MCF 10A (cell line): ENCODE data around the gene PLEKHM3. TPM values are rescaled to one million over a fixed set of nuclear protein-coding genes. Genes with fewer than 3 reads are reported as not detected.

Experiments used
- BruUV-seq: library from RNA; stranded (reverse); fragments of 400-500 nt; replicated peaks from 2 replicates; lab custom pipeline; 2021; lab: Mats Ljungman, UMichigan
- CTCF ChIA-PET: fragments of 300-600 bp; sonication (Branson Sonifier 250); formaldehyde crosslinking; extraction: SDS; loops from one replicate; lab custom pipeline; 2021; ENCODE audit warnings: antibody characterized with exemption, inconsistent platforms; lab: Yijun Ruan, JAX
- POLR2A ChIA-PET: fragments of 300-600, 350-650 bp; sonication (Branson Sonifier 250); formaldehyde crosslinking; extraction: SDS; loops from one replicate; lab custom pipeline; 2020; ENCODE audit warnings: antibody characterized with exemption, inconsistent platforms; lab: Yijun Ruan, JAX
- DNase-seq: peaks from one replicate; pipeline ENCODE4 v3.0.0-alpha.2; 2018; ENCODE audit not compliant: unreplicated experiment
- H3K27ac Mint-ChIP-seq: one replicate; pipeline ENCODE4 v1.8.0; 2022; ENCODE audit warnings: mild to moderate bottlenecking, low read depth, mixed read lengths; ENCODE audit not compliant: unreplicated experiment
- H3K27me3 Mint-ChIP-seq: one replicate; pipeline ENCODE4 v1.8.0; 2022; ENCODE audit warnings: mixed read lengths; ENCODE audit not compliant: insufficient read depth, unreplicated experiment
- H3K36me3 Mint-ChIP-seq: one replicate; pipeline ENCODE4 v1.8.0; 2022; ENCODE audit warnings: mild to moderate bottlenecking, moderate library complexity, mixed read lengths; ENCODE audit not compliant: insufficient read depth, unreplicated experiment
- H3K4me1 Mint-ChIP-seq: one replicate; pipeline ENCODE4 v1.8.0; 2022; ENCODE audit warnings: mixed read lengths; ENCODE audit not compliant: insufficient read depth, unreplicated experiment
- H3K4me3 Mint-ChIP-seq: one replicate; pipeline ENCODE4 v1.8.0; 2022; ENCODE audit warnings: mild to moderate bottlenecking, moderate library complexity, mixed read lengths; ENCODE audit not compliant: unreplicated experiment
- H3K9me3 Mint-ChIP-seq: one replicate; pipeline ENCODE4 v1.8.0; 2022; ENCODE audit warnings: mixed read lengths; ENCODE audit not compliant: unreplicated experiment
- intact Hi-C: fragments of 100-400 bp; cut with micrococcal nuclease; formaldehyde crosslinking; loops from 2 replicates; pipeline ENCODE4 v1.14.1; 2022
- total RNA-seq: library from RNA; stranded (reverse); gene quantifications from 2 replicates; pipeline ENCODE4 v1.2.3, GENCODE V29; 2022
- TF ChIP-seq, protein P1 (sequence below): fragments of 200-600 bp; IDR thresholded peaks from one replicate; pipeline ENCODE4 v1.8.0; 2022; ENCODE audit warnings: antibody characterized with exemption, mild to moderate bottlenecking; ENCODE audit not compliant: unreplicated experiment

PLEKHM3 gene
- total RNA-seq, 1 experiment from 2014 or later, result 5.4 TPM

DNA sequence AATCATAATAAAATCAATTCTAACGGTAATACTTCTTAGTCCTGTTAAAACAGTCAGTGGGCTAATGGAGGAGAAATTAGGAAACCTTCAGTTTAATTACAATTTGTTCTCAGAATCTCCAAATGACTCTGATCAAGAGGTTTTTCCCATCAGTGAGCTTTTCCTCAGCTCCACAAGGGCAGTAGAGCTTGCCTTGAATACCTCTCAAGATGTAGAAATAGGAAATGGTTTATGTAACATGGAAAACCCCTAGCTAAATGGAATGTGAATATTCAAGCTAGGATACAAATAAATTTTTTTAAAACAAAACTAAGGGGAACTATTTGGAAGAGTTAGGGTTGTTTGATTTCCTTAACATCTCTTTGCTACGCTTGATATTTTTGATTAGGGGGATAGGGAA lies 87.5 kb downstream of the PLEKHM3 start:
- ChIA-PET CTCF (no interaction called here), POLR2A (interaction anchor here (0.6 to 0.8 kb wide), 2 partner anchors 15 to 76 kb away, joined by 3 read pairs; no protein-coding TSS in a partner anchor)
- BruUV-seq, result no TSS peak
- no peaks in the 10 kb centered on the region for H3K9me3 Mint-ChIP-seq
- no peak for DNase-seq
- peaks cover 10% of the 10 kb centered on the region for H3K4me1 Mint-ChIP-seq
- no peak overlapping the region for H3K27ac Mint-ChIP-seq
- H3K4me3 Mint-ChIP-seq, result no peak overlapping the region
- TF ChIP-seq, protein P1, sequence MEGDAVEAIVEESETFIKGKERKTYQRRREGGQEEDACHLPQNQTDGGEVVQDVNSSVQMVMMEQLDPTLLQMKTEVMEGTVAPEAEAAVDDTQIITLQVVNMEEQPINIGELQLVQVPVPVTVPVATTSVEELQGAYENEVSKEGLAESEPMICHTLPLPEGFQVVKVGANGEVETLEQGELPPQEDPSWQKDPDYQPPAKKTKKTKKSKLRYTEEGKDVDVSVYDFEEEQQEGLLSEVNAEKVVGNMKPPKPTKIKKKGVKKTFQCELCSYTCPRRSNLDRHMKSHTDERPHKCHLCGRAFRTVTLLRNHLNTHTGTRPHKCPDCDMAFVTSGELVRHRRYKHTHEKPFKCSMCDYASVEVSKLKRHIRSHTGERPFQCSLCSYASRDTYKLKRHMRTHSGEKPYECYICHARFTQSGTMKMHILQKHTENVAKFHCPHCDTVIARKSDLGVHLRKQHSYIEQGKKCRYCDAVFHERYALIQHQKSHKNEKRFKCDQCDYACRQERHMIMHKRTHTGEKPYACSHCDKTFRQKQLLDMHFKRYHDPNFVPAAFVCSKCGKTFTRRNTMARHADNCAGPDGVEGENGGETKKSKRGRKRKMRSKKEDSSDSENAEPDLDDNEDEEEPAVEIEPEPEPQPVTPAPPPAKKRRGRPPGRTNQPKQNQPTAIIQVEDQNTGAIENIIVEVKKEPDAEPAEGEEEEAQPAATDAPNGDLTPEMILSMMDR, result no peak
- H3K36me3 Mint-ChIP-seq, result no peaks in the 10 kb centered on the region
- intact Hi-C loops, result no loop called here
- H3K27me3 Mint-ChIP-seq, result no peaks in the 10 kb centered on the region

- TF ChIP-seq, protein P1, result no peak
- BruUV-seq, result no TSS peak
- POLR2A ChIA-PET, result interaction anchor here (0.6 to 1.0 kb wide), 2 partner anchors 22 to 76 kb away, joined by 3 read pairs; no protein-coding TSS in a partner anchor
- Mint-ChIP-seq H3K4me3 (no peak overlapping the region), H3K36me3 (no peaks in the 10 kb centered on the region), H3K4me1 (peaks cover 10% of the 10 kb centered on the region), H3K9me3 (no peaks in the 10 kb centered on the region), H3K27me3 (no peaks in the 10 kb centered on the region), H3K27ac (no peak overlapping the region)
- no peak for DNase-seq
- CTCF ChIA-PET, result interaction anchor here (0.6 kb wide), 1 partner anchor 15 kb away, joined by 3 read pairs; no protein-coding TSS in a partner anchor
- intact Hi-C loops, result no loop called here
Observed at GRCh38 chr2:207937253-207937652, 88.1 kb downstream of the PLEKHM3 start.

- Mint-ChIP-seq H3K4me3 (no peak overlapping the region), H3K9me3 (no peaks in the 10 kb centered on the region), H3K27ac (no peak overlapping the region), H3K27me3 (no peaks in the 10 kb centered on the region), H3K4me1 (peaks cover 10% of the 10 kb centered on the region), H3K36me3 (no peaks in the 10 kb centered on the region)
- TF ChIP-seq, protein P1, result no peak
- BruUV-seq, result no TSS peak
- ChIA-PET CTCF (interaction anchor here (0.7 kb wide), 2 partner anchors 104 to 128 kb away, joined by 3 read pairs; no protein-coding TSS in a partner anchor), POLR2A (interaction anchor here (1.0 kb wide), 1 partner anchor 23 kb away, joined by 3 read pairs; no protein-coding TSS in a partner anchor)
- no peak for DNase-seq
- intact Hi-C loops, result no loop called here
Observed at GRCh38 chr2:207936380-207936779, 88.9 kb downstream of the PLEKHM3 start.

GRCh38 chr2:207935991-207936370 lies 89.3 kb downstream of the PLEKHM3 start:
- no TSS peak for BruUV-seq
- ChIA-PET CTCF (interaction anchor here (0.7 to 2.1 kb wide), 3 partner anchors 104 to 190 kb away, joined by 3 to 7 read pairs (median 3); no protein-coding TSS in a partner anchor), POLR2A (no interaction called here)
- intact Hi-C loops, result no loop called here
- TF ChIP-seq, protein P1, result no peak
- Mint-ChIP-seq H3K36me3 (peaks cover 3% of the 10 kb centered on the region), H3K27me3 (no peaks in the 10 kb centered on the region), H3K4me1 (peaks cover 10% of the 10 kb centered on the region), H3K4me3 (no peak overlapping the region), H3K9me3 (no peaks in the 10 kb centered on the region), H3K27ac (no peak overlapping the region)
- DNase-seq, result no peak
